Pancreas (tissue), 10 donors: ENCODE results near the gene SLAIN2. TPM values are rescaled to one million over a fixed set of nuclear protein-coding genes. Genes with fewer than 3 reads are reported as not detected.

Source experiments
- ATAC-seq, 4 donors: fragments of 200-7000 bp; cut with Tn5 transposase; one replicate each; pipeline versions ENCODE4 v1.8.0 to v1.9.1; 2020; ENCODE audit warnings: mild to moderate bottlenecking in 4 of 4, moderate library complexity in 4 of 4
- DNase-seq, 6 donors: peaks; one replicate each; pipeline ENCODE4 v3.0.0-alpha.2; 2020
- FAIRE-seq: peaks from 2 replicates; lab custom pipeline; 2012; peaks lifted over from hg19 to GRCh38; lab: Jason Lieb, UNC
- H3K27ac ChIP-seq, 4 donors: fragments of 200-600 bp; sonication (generic); 1 replicate in 3 of 4; 2 replicates in 1 of 4; pipeline versions ENCODE4 v1.5.0 to v1.8.0; 2020
- H3K27me3 ChIP-seq, 4 donors: fragments of 200-600 bp; one replicate each; pipeline ENCODE4 v1.8.0; 2021
- H3K36me3 ChIP-seq, 3 donors: fragments of 200-600 bp; sonication (generic) in 1 of 3; one replicate each; pipeline versions ENCODE4 v1.5.0 to v1.8.0; 2020 to 2021
- H3K4me1 ChIP-seq, 3 donors: fragments of 200-600 bp; one replicate each; pipeline ENCODE4 v1.8.0; 2021
- H3K4me3 ChIP-seq, 4 donors: fragments of 200-600 bp; sonication (generic) in 2 of 4; one replicate each; pipeline versions ENCODE4 v1.5.0 to v1.8.0; 2020 to 2021
- H3K9me3 ChIP-seq, 4 donors: fragments of 200-600 bp; one replicate each; pipeline ENCODE4 v1.8.0; 2021
- CTCF ChIP-seq, 4 donors: fragments of 200-600 bp; sonication (generic) in 3 of 4; IDR thresholded peaks; one replicate each; pipeline versions ENCODE4 v1.5.0 to v1.8.0; 2021; ENCODE audit warnings: antibody characterized with exemption in 4 of 4
- WGBS, 2 donors: extraction: QIAGEN DNeasy Blood & Tissue Kit; methylation state at CpG; one replicate each; pipeline ENCODE4 v1.1.7; 2013; 5-methylcytosine and 5-hydroxymethylcytosine counted together
- intact Hi-C, 3 donors: fragments of 100-400 bp; cut with DNase I; formaldehyde crosslinking; loops; one replicate each; pipeline versions ENCODE4 v1.11.1 to v1.14.2; 2022
- polyA plus RNA-seq, 2 donors: library from polyadenylated mRNA; stranded (reverse); fragments of 200-250 nt; gene quantifications; one replicate each; pipeline ENCODE4 v1.2.3, GENCODE V29; 2013
- total RNA-seq, 6 donors: library from RNA; stranded (reverse); fragmentation: NEBNext Ultra II Directional in 4 of 6; extraction: Animal tissue kit (Norgen Biotek cat#: 25700) in 4 of 6; gene quantifications; one replicate each; pipeline versions ENCODE4 v1.2.1 to v1.2.4, GENCODE V29; 2021 to 2023
- donor health status: healthy with polysubstance abuse.
- donor health status: DM: no; HTN: no; CAD: no; lungs with moderate emphysema.
- donor health status: DM: no; HTN: no; CAD: no.
- donor health status: control.
- donor health status: control.
- donor health status: Bipolar disorder and iron deficiency.
- donor health status: DM: yes; HTN: yes; CAD: no.
- donor health status: DM: no; HTN: no; CAD: no.
- donor health status: DM: no; HTN: no; CAD: no.
- donor health status: DM: yes; HTN: yes; CAD: no.

SLAIN2 gene
- total and polyA plus RNA-seq, 8 donors: 7.0 to 41.4 (median 28.5) TPM

GRCh38 chr4:48375651-48376304, 34.4 kb downstream of the SLAIN2 start:
- ATAC-seq: peak; percentile 87 to 97 (median 95)
- H3K36me3 ChIP-seq: no peaks in the 10 kb centered on the region
- WGBS, 2 donors: 50 to 57% methylated on average over 6 of the region's 6 CpGs
- TF ChIP-seq CTCF (IDR thresholded peaks at IDR 0.05): no peak
- no peak overlapping the region for H3K4me3 ChIP-seq
- no peaks in the 10 kb centered on the region for H3K9me3 ChIP-seq
- peak; percentile 87 for FAIRE-seq
- H3K27me3 ChIP-seq: no peaks in the 10 kb centered on the region
- peak overlapping the region in 1 of 4 donors; percentile 46 for H3K27ac ChIP-seq
- H3K4me1 ChIP-seq: peaks cover 0 to 8% (median 5%) of the 10 kb centered on the region in 3 donors
- intact Hi-C loops: no loop called here
- peak in 2 of 6 donors; percentile 6 to 26 for DNase-seq

- intact Hi-C loops: no loop called here
- no peaks in the 10 kb centered on the region for H3K9me3 ChIP-seq
- TF ChIP-seq CTCF (IDR thresholded peaks at IDR 0.05): no peak
- peaks cover 0 to 8% (median 5%) of the 10 kb centered on the region in 3 donors for H3K4me1 ChIP-seq
- no peaks in the 10 kb centered on the region for H3K27me3 ChIP-seq
- FAIRE-seq (no peak), DNase-seq (no peak), ATAC-seq (no peak)
- no peak overlapping the region for H3K27ac ChIP-seq
- WGBS, 2 donors: 83 to 94% methylated on average over 1 of the region's 1 CpG
- no peak overlapping the region for H3K4me3 ChIP-seq
- peaks cover 0 to 4% (median 0%) of the 10 kb centered on the region in 3 donors for H3K36me3 ChIP-seq
Measured at GRCh38 chr4:48379587-48380180, 38.4 kb downstream of the SLAIN2 start.

- Histone ChIP-seq H3K27ac (no peak overlapping the region), H3K9me3 (no peaks in the 10 kb centered on the region), H3K4me1 (peaks cover 0 to 1% (median 0%) of the 10 kb centered on the region in 3 donors), H3K36me3 (peaks cover 0 to 4% (median 0%) of the 10 kb centered on the region in 3 donors), H3K4me3 (no peak overlapping the region), H3K27me3 (no peaks in the 10 kb centered on the region)
- WGBS, 2 donors: 88 to 97% methylated on average over 1 of the region's 1 CpG
- DNase-seq: no peak
- TF ChIP-seq CTCF (IDR thresholded peaks at IDR 0.05): no peak
- intact Hi-C loops: no loop called here
- no peak for FAIRE-seq
- no peak for ATAC-seq
Measured at GRCh38 chr4:48380583-48381167, 39.3 kb downstream of the SLAIN2 start.

GRCh38 chr4:48388525-48389154, 47.3 kb downstream of the SLAIN2 start:
- Histone ChIP-seq H3K36me3 (peaks cover 0 to 9% (median 0%) of the 10 kb centered on the region in 3 donors), H3K4me3 (no peak overlapping the region), H3K27ac (no peak overlapping the region), H3K9me3 (no peaks in the 10 kb centered on the region), H3K4me1 (no peaks in the 10 kb centered on the region), H3K27me3 (no peaks in the 10 kb centered on the region)
- FAIRE-seq (no peak), ATAC-seq (peak in 2 of 4 donors; percentile 38 to 58), DNase-seq (no peak)
- 83 to 90% methylated on average over 2 of the region's 2 CpGs for WGBS, 2 donors
- intact Hi-C loops: no loop called here
- TF ChIP-seq CTCF (IDR thresholded peaks at IDR 0.05): no peak
